ENCODE measurements around the gene PLPPR3. TPM values are rescaled to one million over a fixed set of nuclear protein-coding genes. Genes with fewer than 3 reads are reported as not detected.

PLPPR3 gene
- total and polyA plus RNA-seq, 10 of the 15 experiments (the other 5 are each of a cell fraction or from before 2014, with no cell fraction given), result 0.07 TPM; not detected in 9

DNA sequence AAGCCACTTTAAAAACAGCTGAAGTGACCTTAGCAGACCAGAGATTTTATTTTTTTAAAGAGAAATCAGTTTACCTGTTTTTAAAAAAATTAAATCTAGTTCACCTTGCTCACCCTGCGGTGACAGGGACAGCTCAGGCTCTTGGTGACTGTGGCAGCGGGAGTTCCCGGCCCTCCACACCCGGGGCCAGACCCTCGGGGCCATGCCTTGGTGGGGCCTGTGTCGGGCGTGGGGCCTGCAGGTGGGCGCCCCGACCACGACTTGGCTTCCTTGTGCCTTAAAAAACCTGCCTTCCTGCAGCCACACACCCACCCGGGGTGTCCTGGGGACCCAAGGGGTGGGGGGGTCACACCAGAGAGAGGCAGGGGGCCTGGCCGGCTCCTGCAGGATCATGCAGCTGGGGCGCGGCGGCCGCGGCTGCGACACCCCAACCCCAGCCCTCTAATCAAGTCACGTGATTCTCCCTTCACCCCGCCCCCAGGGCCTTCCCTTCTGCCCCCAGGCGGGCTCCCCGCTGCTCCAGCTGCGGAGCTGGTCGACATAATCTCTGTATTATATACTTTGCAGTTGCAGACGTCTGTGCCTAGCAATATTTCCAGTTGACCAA lies 10.8 kb downstream of the PLPPR3 start:
- POLR2A ChIA-PET, result no interaction called here
- ATAC-seq, result no peak

DNA sequence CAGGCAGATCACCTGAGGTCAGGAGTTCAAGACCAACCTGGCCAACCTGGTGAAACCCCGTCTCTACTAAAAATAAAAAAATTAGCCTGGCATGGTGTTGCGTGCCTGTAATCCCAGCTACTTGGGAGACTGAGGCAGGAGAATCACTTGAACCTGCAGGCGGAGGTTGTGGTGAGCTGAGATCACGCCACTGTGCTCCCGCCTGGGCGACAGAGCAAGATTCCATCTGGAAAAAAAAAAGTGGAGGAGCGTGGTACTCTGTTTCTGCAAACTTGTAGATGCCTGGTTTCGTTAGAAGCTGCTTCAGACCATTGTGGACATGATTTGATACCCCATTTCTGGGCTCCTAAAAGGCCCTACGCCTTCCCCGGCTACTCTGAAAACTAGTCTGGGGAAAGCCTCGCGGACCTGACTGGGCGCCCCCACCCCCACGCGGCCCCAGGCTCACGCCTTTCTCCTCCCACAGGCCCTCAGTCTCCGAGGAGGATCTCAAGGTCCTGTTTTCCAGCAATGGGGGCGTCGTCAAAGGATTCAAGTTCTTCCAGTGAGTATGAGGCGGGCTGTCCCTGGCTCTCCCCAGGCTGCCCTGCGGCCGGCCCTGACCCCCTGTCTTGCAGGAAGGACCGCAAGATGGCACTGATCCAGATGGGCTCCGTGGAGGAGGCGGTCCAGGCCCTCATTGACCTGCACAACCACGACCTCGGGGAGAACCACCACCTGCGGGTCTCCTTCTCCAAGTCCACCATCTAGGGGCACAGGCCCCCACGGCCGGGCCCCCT lies 11.5 kb downstream of the PLPPR3 start:
- ChIA-PET CTCF (no interaction called here), RAD21 (ENCODE audit: unreplicated experiment) (no interaction called here), POLR2A (interaction anchor here (0.6 kb wide), 1 partner anchor 547 kb away, joined by 3 read pairs; no protein-coding TSS in a partner anchor), SMC1A (ENCODE audit: uncharacterized antibody, unreplicated experiment) (no interaction called here)
- Histone ChIP-seq H3K4me2 (ENCODE audit: control insufficient read depth, insufficient read depth) (no peak overlapping the region), H3K27ac (ENCODE audit: control insufficient read depth, insufficient read depth) (no peak overlapping the region), H3K36me3 (ENCODE audit: control insufficient read depth in 2 of 2, insufficient read depth in 2 of 2, low read length in 1 of 2) (peaks cover 33 to 43% of the 10 kb centered on the region in 2 experiments; a peak in 3 of 4 replicates), H3K27me3 (replicated peaks in 1 of 2; ENCODE audit: control insufficient read depth in 2 of 2, insufficient read depth in 2 of 2, low read length in 1 of 2) (no peaks in the 10 kb centered on the region), H4K20me1 (ENCODE audit: control insufficient read depth, insufficient read depth) (no peaks in the 10 kb centered on the region; the same call in 1 of the 2 replicates), H3K9me3 (replicated peaks; ENCODE audit: control insufficient read depth, insufficient read depth, low read length) (no peaks in the 10 kb centered on the region; the same call in 2 of the 3 replicates), H3K4me1 (ENCODE audit: control insufficient read depth, insufficient read depth, low read length) (no peaks in the 10 kb centered on the region), H3K79me2 (ENCODE audit: control insufficient read depth, insufficient read depth, low read length) (peaks cover 6% of the 10 kb centered on the region), H2AFZ (ENCODE audit: control insufficient read depth, low read depth, low read length) (no peak overlapping the region), H3K4me3 (no peak overlapping the region), H3K9ac (ENCODE audit: control insufficient read depth, insufficient read depth, low read length) (no peak overlapping the region)
- WGBS (ENCODE audit: insufficient coverage, insufficient replicate concordance, low lambda C conversion rate, missing lambda C conversion rate), result 97% methylated on average over 30 of the region's 30 CpGs
- no peak for DNase-seq (ENCODE audit: low read depth, low spot score)
- intact Hi-C loops (cut with micrococcal nuclease; ENCODE audit: unreplicated experiment), result no loop called here
- in situ Hi-C loops (cut with MboI), result no loop called here
- no peak for FAIRE-seq
- ATAC-seq, result no peak
- no TSS peak for BruUV-seq (replicated peaks)
- TF ChIP-seq IRF4 (IDR thresholded peaks at IDR 0.05; ENCODE audit: low read depth, low read length) (no peak), MTA2 (IDR thresholded peaks at IDR 0.05; ENCODE audit: low read depth) (no peak), POLR2AphosphoS2 (IDR thresholded peaks at IDR 0.05; ENCODE audit: low read depth, low read length) (no peak), ZNF207 (IDR thresholded peaks at IDR 0.05; ENCODE audit: borderline replicate concordance) (no peak), SMC3 (IDR thresholded peaks at IDR 0.05; ENCODE audit: borderline replicate concordance, low read length) (no peak), SMAD5 (IDR thresholded peaks at IDR 0.05; ENCODE audit: low read depth) (no peak), ESRRA (IDR thresholded peaks at IDR 0.05; ENCODE audit: low read length) (no peak), POLR2AphosphoS5 (IDR thresholded peaks at IDR 0.05; ENCODE audit: low read length) (peak; percentile 67; the same call in 1 of the 2 replicates)
- TF ChIP-seq, protein P1, sequence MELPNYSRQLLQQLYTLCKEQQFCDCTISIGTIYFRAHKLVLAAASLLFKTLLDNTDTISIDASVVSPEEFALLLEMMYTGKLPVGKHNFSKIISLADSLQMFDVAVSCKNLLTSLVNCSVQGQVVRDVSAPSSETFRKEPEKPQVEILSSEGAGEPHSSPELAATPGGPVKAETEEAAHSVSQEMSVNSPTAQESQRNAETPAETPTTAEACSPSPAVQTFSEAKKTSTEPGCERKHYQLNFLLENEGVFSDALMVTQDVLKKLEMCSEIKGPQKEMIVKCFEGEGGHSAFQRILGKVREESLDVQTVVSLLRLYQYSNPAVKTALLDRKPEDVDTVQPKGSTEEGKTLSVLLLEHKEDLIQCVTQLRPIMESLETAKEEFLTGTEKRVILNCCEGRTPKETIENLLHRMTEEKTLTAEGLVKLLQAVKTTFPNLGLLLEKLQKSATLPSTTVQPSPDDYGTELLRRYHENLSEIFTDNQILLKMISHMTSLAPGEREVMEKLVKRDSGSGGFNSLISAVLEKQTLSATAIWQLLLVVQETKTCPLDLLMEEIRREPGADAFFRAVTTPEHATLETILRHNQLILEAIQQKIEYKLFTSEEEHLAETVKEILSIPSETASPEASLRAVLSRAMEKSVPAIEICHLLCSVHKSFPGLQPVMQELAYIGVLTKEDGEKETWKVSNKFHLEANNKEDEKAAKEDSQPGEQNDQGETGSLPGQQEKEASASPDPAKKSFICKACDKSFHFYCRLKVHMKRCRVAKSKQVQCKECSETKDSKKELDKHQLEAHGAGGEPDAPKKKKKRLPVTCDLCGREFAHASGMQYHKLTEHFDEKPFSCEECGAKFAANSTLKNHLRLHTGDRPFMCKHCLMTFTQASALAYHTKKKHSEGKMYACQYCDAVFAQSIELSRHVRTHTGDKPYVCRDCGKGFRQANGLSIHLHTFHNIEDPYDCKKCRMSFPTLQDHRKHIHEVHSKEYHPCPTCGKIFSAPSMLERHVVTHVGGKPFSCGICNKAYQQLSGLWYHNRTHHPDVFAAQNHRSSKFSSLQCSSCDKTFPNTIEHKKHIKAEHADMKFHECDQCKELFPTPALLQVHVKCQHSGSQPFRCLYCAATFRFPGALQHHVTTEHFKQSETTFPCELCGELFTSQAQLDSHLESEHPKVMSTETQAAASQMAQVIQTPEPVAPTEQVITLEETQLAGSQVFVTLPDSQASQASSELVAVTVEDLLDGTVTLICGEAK (IDR thresholded peaks at IDR 0.05; ENCODE audit: borderline replicate concordance), result no peak
- TF ChIP-seq, protein P2, sequence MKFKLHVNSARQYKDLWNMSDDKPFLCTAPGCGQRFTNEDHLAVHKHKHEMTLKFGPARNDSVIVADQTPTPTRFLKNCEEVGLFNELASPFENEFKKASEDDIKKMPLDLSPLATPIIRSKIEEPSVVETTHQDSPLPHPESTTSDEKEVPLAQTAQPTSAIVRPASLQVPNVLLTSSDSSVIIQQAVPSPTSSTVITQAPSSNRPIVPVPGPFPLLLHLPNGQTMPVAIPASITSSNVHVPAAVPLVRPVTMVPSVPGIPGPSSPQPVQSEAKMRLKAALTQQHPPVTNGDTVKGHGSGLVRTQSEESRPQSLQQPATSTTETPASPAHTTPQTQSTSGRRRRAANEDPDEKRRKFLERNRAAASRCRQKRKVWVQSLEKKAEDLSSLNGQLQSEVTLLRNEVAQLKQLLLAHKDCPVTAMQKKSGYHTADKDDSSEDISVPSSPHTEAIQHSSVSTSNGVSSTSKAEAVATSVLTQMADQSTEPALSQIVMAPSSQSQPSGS (IDR thresholded peaks at IDR 0.05; ENCODE audit: low read length), result no peak

More for the DNA sequence above, 10.8 kb downstream of the PLPPR3 start:
- no peak overlapping the region for H3K27ac ChIP-seq (ENCODE audit: control insufficient read depth, insufficient read depth)
- TF ChIP-seq HDAC2 (IDR thresholded peaks at IDR 0.05) (no peak), POLR2AphosphoS5 (IDR thresholded peaks at IDR 0.05; ENCODE audit: low read length) (0 out of 2 replicates have a peak, but pooled peaks have one; percentile 0)
- peaks cover 33 to 36% of the 10 kb centered on the region in 2 experiments; a peak in 3 of 4 replicates for H3K36me3 ChIP-seq (ENCODE audit: control insufficient read depth in 2 of 2, insufficient read depth in 2 of 2, low read length in 1 of 2)
- WGBS (ENCODE audit: insufficient coverage, insufficient replicate concordance, low lambda C conversion rate, missing lambda C conversion rate), result 86% methylated on average over 24 of the region's 25 CpGs
- H3K4me1 ChIP-seq (ENCODE audit: control insufficient read depth, insufficient read depth, low read length), result no peaks in the 10 kb centered on the region
- FAIRE-seq, result no peak
- in situ Hi-C loops (cut with MboI), result no loop called here
- H3K9me3 ChIP-seq (replicated peaks; ENCODE audit: control insufficient read depth, insufficient read depth, low read length), result no peaks in the 10 kb centered on the region; the same call in 2 of the 3 replicates
- no peak overlapping the region for H3K4me2 ChIP-seq (ENCODE audit: control insufficient read depth, insufficient read depth)
- H3K27me3 ChIP-seq (replicated peaks in 1 of 2; ENCODE audit: control insufficient read depth in 2 of 2, insufficient read depth in 2 of 2, low read length in 1 of 2), result no peaks in the 10 kb centered on the region
- ChIA-PET RAD21 (ENCODE audit: unreplicated experiment) (no interaction called here), SMC1A (ENCODE audit: uncharacterized antibody, unreplicated experiment) (no interaction called here), CTCF (no interaction called here)
- no peaks in the 10 kb centered on the region; the same call in 1 of the 2 replicates for H4K20me1 ChIP-seq (ENCODE audit: control insufficient read depth, insufficient read depth)
- H2AFZ ChIP-seq (ENCODE audit: control insufficient read depth, low read depth, low read length), result no peak overlapping the region
- no peak overlapping the region for H3K4me3 ChIP-seq
- intact Hi-C loops (cut with micrococcal nuclease; ENCODE audit: unreplicated experiment), result no loop called here
- H3K9ac ChIP-seq (ENCODE audit: control insufficient read depth, insufficient read depth, low read length), result no peak overlapping the region
- H3K79me2 ChIP-seq (ENCODE audit: control insufficient read depth, insufficient read depth, low read length), result peaks cover 1% of the 10 kb centered on the region; the same call in 1 of the 2 replicates
- no peak for DNase-seq (ENCODE audit: low read depth, low spot score)
- BruUV-seq (replicated peaks), result no TSS peak

Measured in GM12878 (cell line).